ENCODE data around the gene CD44. TPM values are rescaled to one million over a fixed set of nuclear protein-coding genes. Genes with fewer than 3 reads are reported as not detected.

The CD44 gene
- total RNA-seq, 1 donor: 647 TPM

DNA sequence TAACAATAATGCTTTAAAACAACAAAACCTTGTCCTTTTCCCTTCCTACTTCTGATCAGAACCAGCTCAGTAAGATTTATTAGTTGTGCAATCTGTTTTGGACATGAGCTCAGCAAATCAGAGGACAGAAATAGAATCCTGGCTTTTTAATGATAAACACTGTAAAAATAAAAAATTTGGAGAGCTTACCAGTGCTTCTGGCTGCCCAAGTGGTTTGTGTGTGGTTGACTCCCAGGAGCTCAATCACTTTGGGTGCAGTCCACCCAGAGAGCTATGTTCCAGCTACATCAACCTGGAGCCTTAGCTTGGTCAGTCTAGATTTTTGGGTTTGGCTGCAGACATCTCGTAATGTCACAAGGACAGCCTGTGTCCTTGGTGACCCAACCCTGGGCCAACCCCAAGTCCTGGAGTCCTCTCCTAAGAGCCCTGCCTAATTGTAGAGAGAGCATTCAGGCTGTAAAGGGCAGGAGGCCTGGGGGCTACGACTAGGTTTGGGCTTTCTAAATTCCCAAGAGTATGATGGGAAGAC, 28.5 kb downstream of the CD44 start:
- TF ChIP-seq, protein P1, sequence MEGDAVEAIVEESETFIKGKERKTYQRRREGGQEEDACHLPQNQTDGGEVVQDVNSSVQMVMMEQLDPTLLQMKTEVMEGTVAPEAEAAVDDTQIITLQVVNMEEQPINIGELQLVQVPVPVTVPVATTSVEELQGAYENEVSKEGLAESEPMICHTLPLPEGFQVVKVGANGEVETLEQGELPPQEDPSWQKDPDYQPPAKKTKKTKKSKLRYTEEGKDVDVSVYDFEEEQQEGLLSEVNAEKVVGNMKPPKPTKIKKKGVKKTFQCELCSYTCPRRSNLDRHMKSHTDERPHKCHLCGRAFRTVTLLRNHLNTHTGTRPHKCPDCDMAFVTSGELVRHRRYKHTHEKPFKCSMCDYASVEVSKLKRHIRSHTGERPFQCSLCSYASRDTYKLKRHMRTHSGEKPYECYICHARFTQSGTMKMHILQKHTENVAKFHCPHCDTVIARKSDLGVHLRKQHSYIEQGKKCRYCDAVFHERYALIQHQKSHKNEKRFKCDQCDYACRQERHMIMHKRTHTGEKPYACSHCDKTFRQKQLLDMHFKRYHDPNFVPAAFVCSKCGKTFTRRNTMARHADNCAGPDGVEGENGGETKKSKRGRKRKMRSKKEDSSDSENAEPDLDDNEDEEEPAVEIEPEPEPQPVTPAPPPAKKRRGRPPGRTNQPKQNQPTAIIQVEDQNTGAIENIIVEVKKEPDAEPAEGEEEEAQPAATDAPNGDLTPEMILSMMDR (IDR thresholded peaks at IDR 0.05; ENCODE audit: insufficient read depth, low read depth, low read length): no peak
- H3K4me3 ChIP-seq (ENCODE audit: low read depth, low read length): no peak overlapping the region
- peak; percentile 82 for DNase-seq (ENCODE audit: low read depth)

DNA sequence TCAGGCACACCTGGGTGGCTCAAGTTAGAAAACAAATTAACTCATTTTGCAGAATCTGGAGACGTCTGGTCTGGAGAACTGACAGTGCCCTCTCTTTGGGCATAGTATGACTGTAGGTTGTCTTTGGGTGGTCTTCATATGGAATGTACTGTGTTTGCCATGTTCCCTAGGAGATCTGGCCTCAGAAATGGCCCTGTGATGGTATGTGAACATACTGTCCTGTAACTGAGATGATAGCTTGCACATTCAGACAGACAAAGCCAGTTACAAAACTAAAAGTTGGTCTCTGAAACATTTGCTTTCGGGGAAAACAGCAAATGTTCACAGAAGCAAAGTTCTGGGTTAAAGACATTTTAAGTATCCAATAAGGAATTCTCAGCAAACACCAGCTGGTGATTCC, 29.7 kb downstream of the CD44 start:
- no peak for DNase-seq (ENCODE audit: low read depth)
- TF ChIP-seq, protein P1 (IDR thresholded peaks at IDR 0.05; ENCODE audit: insufficient read depth, low read depth, low read length): no peak
- H3K4me3 ChIP-seq (ENCODE audit: low read depth, low read length): no peak overlapping the region

DNA sequence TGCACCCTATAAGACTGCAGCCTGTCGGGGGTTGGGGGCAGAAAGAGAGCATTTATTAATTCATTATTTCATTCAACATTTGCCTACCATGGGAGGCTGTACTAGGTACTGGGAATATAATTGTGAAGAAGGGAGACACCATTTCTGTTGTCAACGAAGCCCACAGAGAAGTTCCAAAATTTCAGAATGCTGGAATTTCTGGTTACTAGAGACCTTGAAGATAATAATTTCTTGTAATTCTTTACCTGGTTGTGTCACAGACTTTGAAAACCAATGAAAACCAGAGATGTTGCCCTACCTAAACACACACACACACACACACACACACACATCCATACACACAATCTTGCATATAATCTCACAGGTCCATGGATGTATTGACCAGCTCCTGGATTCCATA, 30.1 kb downstream of the CD44 start:
- no peak for DNase-seq (ENCODE audit: low read depth)
- TF ChIP-seq, protein P1 (IDR thresholded peaks at IDR 0.05; ENCODE audit: insufficient read depth, low read depth, low read length): no peak
- no peak overlapping the region for H3K4me3 ChIP-seq (ENCODE audit: low read depth, low read length)

DNA sequence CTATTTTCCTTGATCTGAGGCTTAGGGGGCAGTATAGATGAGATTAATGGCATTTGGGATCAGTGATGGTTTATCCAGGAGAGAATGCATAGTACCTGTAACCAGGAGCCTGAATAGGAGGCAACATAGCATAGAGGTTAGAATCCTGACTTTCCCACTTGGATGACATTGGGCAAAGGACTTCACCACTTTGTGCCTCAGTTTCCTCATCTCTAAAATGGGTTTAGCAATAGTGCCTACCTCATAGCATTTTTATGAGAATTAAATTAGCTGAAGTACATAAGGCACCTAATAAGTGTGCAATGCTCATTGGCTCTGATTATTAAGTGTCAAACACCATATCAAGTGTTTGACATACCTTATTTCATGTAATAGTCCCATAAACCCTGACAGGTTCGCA, 30.8 kb downstream of the CD44 start:
- no peak for DNase-seq (ENCODE audit: low read depth)
- no peak overlapping the region for H3K4me3 ChIP-seq (ENCODE audit: low read depth, low read length)
- TF ChIP-seq, protein P1 (IDR thresholded peaks at IDR 0.05; ENCODE audit: insufficient read depth, low read depth, low read length): no peak

DNA sequence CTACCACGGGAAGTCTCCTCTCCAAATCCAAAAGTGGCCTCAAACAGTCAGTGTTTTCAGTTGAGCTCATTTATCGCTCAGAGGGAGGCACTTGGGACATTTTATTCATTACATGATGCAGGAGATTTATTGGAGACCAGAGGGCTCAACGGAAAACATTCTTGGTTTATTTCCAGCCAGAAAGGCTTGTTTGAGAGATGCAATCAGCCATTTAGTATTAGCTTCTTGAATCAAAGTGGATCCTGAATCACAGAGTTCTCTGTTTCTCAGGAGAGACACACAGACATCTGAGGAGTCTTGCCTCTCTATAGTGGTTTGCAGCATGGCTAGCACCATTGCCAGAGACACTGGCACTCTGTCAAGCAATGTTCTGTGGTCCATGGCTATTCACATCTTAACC, 31.5 kb downstream of the CD44 start:
- H3K4me3 ChIP-seq (ENCODE audit: low read depth, low read length): no peak overlapping the region
- TF ChIP-seq, protein P1 (IDR thresholded peaks at IDR 0.05; ENCODE audit: insufficient read depth, low read depth, low read length): no peak
- DNase-seq (ENCODE audit: low read depth): peak; percentile 47

DNA sequence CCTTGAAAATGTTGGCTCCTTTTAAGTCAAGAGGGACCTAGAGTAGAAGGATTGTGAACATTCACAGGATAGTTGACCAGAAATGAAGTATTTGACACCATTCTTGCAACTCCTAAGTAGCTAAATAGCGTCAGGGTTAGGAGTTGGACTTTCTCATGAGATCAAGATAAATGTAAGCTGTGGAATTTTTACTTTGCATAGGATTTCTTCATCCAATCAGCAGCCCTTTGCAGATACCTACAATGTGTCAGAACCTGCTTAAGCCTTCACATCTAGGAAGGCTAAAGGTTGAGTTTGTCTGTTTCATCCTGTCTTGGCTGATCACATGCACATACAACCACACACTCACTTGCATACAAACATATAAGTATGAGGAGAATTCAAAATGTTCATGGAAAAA, 32.3 kb downstream of the CD44 start:
- TF ChIP-seq, protein P1 (IDR thresholded peaks at IDR 0.05; ENCODE audit: insufficient read depth, low read depth, low read length): no peak
- DNase-seq (ENCODE audit: low read depth): no peak
- H3K4me3 ChIP-seq (ENCODE audit: low read depth, low read length): no peak overlapping the region

DNA sequence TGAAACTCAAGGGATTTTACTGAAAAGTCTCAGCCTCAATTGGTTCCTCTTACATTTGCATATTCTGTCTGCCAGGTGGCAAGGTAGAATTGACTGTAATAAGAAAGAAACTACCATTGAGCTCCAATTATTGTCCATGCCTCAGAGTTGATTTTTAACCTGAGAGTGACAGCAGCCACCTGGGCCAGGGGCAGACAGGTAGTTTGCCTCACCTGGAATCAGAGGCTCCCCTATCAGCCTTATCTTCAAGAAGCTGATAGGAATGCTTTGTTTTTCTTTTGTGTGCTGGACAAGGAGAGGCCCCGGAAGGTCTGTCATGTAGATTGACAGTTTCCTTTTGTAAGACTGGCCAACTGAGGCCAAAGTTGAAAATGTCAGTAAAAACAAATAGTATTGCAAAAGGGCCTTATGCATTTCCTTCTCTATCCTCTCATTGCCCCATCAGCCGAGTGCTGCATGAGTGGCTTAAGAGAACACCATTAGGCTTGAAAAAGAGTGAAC, 34.1 kb downstream of the CD44 start:
- DNase-seq (ENCODE audit: low read depth): peak; percentile 66
- H3K4me3 ChIP-seq (ENCODE audit: low read depth, low read length): no peak overlapping the region
- TF ChIP-seq, protein P1 (IDR thresholded peaks at IDR 0.05; ENCODE audit: insufficient read depth, low read depth, low read length): no peak

All from fibroblast of villous mesenchyme (primary cell).